HepG2 (cell line): ENCODE data around the gene JAM2. TPM values are rescaled to one million over a fixed set of nuclear protein-coding genes. Genes with fewer than 3 reads are reported as not detected.
A peak's percentile ranks its signal among the peaks of the same experiment; 100 is the strongest.

Source experiments
- AHR ChIP-seq: IDR thresholded peaks from 2 replicates; pipeline ENCODE4 v1.6.1; 2018; ENCODE audit warnings: missing genetic modification reagents, missing compliant biosample characterization
- BRCA1 ChIP-seq: sonication (generic); formaldehyde crosslinking; IDR thresholded peaks from 2 replicates; pipeline ENCODE4 v1.4.0; 2020; ENCODE audit warnings: missing genetic modification reagents
- CENPT ChIP-seq: sonication (generic); formaldehyde crosslinking; IDR thresholded peaks from 2 replicates; pipeline ENCODE4 v1.8.0; 2022; ENCODE audit warnings: low read depth, mild to moderate bottlenecking, moderate library complexity, missing genetic modification reagents
- DPF2 ChIP-seq: sonication (generic); formaldehyde crosslinking; IDR thresholded peaks from 2 replicates; pipeline ENCODE4 v1.4.0; 2020; ENCODE audit warnings: mild to moderate bottlenecking, low read depth, missing genetic modification reagents, borderline replicate concordance
- EZH2 ChIP-seq: conservative IDR thresholded peaks from 2 replicates; pipeline ENCODE4 v1.6.1; 2012; ENCODE audit warnings: mild to moderate bottlenecking, low read depth, low read length, moderate library complexity
- GABPA ChIP-seq, 2 experiments: IDR thresholded peaks; 2 replicates each; pipeline ENCODE4 v1.6.1; 2011 to 2016; ENCODE audit warnings: low read depth in 2 of 2, low read length in 1 of 2, missing biosample characterization in 1 of 2, missing genetic modification characterization in 1 of 2
- HMG20B ChIP-seq: conservative IDR thresholded peaks from 2 replicates; pipeline ENCODE4 v1.6.1; 2016; ENCODE audit warnings: missing genetic modification reagents, missing compliant biosample characterization
- HNRNPH1 ChIP-seq: fragments of 200-400 bp; formaldehyde crosslinking; optimal IDR thresholded peaks from 2 replicates; pipeline ENCODE3; 2017; ENCODE audit warnings: mild to moderate bottlenecking, low read depth, low read length
- JUNB ChIP-seq: sonication (generic); formaldehyde crosslinking; IDR thresholded peaks from 2 replicates; pipeline ENCODE4 v1.8.0; 2022; ENCODE audit warnings: missing genetic modification reagents, mild to moderate bottlenecking, borderline replicate concordance
- KDM1A ChIP-seq: IDR thresholded peaks from 2 replicates; pipeline ENCODE4 v1.6.1; 2016; ENCODE audit warnings: missing compliant biosample characterization
- MAFF ChIP-seq: IDR thresholded peaks from 2 replicates; pipeline ENCODE4 v1.6.1; 2011; ENCODE audit warnings: low read depth, low read length, improper control_type of control experiment
- MED1 ChIP-seq: sonication (generic); formaldehyde crosslinking; IDR thresholded peaks from 2 replicates; pipeline ENCODE4 v1.4.0; 2020; ENCODE audit warnings: missing genetic modification reagents
- MZF1 ChIP-seq: sonication (generic); formaldehyde crosslinking; IDR thresholded peaks from 2 replicates; pipeline ENCODE4 v1.8.1; 2023; ENCODE audit warnings: mild to moderate bottlenecking, missing genetic modification reagents, borderline replicate concordance
- PTBP1 ChIP-seq: fragments of 200-400 bp; formaldehyde crosslinking; IDR thresholded peaks from 2 replicates; pipeline ENCODE4 v1.6.1; 2018; ENCODE audit warnings: low read length, low read depth; ENCODE audit not compliant: poor library complexity, severe bottlenecking
- RBM39 ChIP-seq: fragments of 200-400 bp; formaldehyde crosslinking; IDR thresholded peaks from one replicate; pipeline ENCODE4 v1.6.1; 2018; ENCODE audit warnings: antibody characterized with exemption, mild to moderate bottlenecking, low read depth, low read length; ENCODE audit not compliant: poor library complexity, severe bottlenecking
- ZKSCAN8 ChIP-seq: IDR thresholded peaks from 2 replicates; pipeline ENCODE4 v1.6.1; 2016; ENCODE audit warnings: borderline replicate concordance, missing genetic modification reagents, missing compliant biosample characterization
- ZNF235 ChIP-seq: sonication (generic); formaldehyde crosslinking; IDR thresholded peaks from 2 replicates; pipeline ENCODE4 v1.8.1; 2023; ENCODE audit warnings: mild to moderate bottlenecking, missing genetic modification reagents, borderline replicate concordance
- ZNF446 ChIP-seq: sonication (generic); formaldehyde crosslinking; IDR thresholded peaks from 2 replicates; pipeline ENCODE4 v1.5.0; 2020; ENCODE audit warnings: mild to moderate bottlenecking, missing genetic modification reagents
- ZNF816 ChIP-seq: sonication (generic); formaldehyde crosslinking; IDR thresholded peaks from 2 replicates; pipeline ENCODE4 v1.8.0; 2022; ENCODE audit warnings: missing genetic modification reagents, mild to moderate bottlenecking, borderline replicate concordance
- ZSCAN9 ChIP-seq: IDR thresholded peaks from 2 replicates; pipeline ENCODE4 v1.6.1; 2016; ENCODE audit warnings: borderline replicate concordance
- polyA plus RNA-seq, 8 experiments: library from polyadenylated mRNA; depleted of rRNA in 3 of 8; stranded (reverse) in 7 of 8; unstranded in 1 of 8; fragments of >200 nt; fragmentation: Illumina TruSeq in 4 of 8; extraction: Trizol in 4 of 8; gene quantifications; 2 replicates each; pipeline versions ENCODE4 v1.2.1 to v1.2.3, GENCODE V29; 2011 to 2016; ENCODE audit warnings: low read depth in 4 of 8, missing spikeins in 1 of 8, mixed read lengths in 1 of 8; ENCODE audit not compliant: insufficient read depth in 1 of 8
- total RNA-seq, 5 experiments: library from RNA; depleted of rRNA; stranded (reverse); fragments of >200 nt; fragmentation: Illumina TruSeq; extraction: Trizol; gene quantifications; 2 replicates each; pipeline ENCODE4 v1.2.3, GENCODE V29; 2016; ENCODE audit warnings: low read depth in 1 of 5
- TF ChIP-seq, protein P1 (sequence below): IDR thresholded peaks from 2 replicates; pipeline ENCODE4 v1.4.0; 2020; ENCODE audit warnings: mild to moderate bottlenecking, missing genetic modification reagents
- TF ChIP-seq, protein P2 (sequence below), 2 experiments: fragments of 450-650 bp in 1 of 2; sonication (generic) in 1 of 2; formaldehyde crosslinking; IDR thresholded peaks; 2 replicates each; pipeline versions ENCODE4 v1.5.0 to v1.8.0; 2020 to 2022; ENCODE audit warnings: mild to moderate bottlenecking in 1 of 2, missing genetic modification reagents in 1 of 2

JAM2 gene
- total and polyA plus RNA-seq, 2 of the 13 experiments (the other 11 are each of a cell fraction or from before 2014, with no cell fraction given): 0.07 TPM; not detected in 1

DNA sequence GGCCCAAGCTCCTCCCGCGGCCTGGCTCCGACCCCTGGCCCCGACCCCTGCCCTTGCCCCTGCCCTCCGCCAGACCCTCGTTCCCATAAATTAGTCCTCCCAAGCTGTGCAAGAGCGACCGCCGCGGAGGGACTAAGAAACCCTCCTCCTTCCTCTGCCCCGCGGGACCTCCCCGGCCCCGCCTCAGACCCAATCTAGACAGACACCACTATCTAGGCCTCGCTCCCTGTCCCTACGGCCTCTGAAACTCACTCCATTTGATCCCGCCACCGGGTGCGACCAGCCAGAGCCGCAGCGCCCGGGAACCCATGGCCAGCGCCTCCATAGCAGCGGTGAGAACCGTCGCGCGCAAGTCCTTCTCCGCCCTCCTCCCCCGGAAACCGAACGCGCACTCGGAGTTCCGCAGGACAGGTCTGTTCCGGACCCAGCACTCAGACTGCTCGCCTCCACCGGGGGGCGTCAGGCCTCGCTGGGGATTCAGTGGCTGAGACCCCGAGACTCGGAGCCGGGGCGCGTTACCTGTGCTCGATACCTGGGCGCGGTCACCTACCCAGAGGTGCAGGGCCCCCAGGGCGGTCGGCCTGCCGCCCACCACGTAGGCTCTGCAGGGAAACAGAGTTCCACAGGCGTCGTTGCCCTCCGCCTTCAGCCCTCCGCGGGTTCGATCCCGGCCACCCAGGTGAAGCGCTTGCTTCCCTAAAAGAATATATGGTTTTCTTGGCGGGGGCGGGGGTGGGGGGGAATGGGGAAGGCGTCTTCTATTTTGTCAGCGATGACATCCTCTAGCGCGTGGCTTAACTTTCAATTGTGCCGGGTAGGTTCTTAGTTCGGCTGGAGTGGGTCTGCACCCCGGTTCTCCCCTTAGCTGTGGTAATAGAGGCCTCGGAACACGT, 31.7 kb upstream of the JAM2 start, which contains the start of gene MRPL39 (continued):
- TF ChIP-seq, protein P1, sequence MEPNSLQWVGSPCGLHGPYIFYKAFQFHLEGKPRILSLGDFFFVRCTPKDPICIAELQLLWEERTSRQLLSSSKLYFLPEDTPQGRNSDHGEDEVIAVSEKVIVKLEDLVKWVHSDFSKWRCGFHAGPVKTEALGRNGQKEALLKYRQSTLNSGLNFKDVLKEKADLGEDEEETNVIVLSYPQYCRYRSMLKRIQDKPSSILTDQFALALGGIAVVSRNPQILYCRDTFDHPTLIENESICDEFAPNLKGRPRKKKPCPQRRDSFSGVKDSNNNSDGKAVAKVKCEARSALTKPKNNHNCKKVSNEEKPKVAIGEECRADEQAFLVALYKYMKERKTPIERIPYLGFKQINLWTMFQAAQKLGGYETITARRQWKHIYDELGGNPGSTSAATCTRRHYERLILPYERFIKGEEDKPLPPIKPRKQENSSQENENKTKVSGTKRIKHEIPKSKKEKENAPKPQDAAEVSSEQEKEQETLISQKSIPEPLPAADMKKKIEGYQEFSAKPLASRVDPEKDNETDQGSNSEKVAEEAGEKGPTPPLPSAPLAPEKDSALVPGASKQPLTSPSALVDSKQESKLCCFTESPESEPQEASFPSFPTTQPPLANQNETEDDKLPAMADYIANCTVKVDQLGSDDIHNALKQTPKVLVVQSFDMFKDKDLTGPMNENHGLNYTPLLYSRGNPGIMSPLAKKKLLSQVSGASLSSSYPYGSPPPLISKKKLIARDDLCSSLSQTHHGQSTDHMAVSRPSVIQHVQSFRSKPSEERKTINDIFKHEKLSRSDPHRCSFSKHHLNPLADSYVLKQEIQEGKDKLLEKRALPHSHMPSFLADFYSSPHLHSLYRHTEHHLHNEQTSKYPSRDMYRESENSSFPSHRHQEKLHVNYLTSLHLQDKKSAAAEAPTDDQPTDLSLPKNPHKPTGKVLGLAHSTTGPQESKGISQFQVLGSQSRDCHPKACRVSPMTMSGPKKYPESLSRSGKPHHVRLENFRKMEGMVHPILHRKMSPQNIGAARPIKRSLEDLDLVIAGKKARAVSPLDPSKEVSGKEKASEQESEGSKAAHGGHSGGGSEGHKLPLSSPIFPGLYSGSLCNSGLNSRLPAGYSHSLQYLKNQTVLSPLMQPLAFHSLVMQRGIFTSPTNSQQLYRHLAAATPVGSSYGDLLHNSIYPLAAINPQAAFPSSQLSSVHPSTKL (CRISPR knock-in tag): peak; percentile 78
- TF ChIP-seq ZKSCAN8 (CRISPR knock-in tag): peak; percentile 85; the same call in 1 of the 2 replicates
- 0 out of 2 replicates have a peak, but pooled peaks have one; percentile 59 for TF ChIP-seq CENPT (CRISPR knock-in tag)
- peak; percentile 89; the same call in 1 of the 2 replicates for TF ChIP-seq ZNF235
- TF ChIP-seq, protein P2, sequence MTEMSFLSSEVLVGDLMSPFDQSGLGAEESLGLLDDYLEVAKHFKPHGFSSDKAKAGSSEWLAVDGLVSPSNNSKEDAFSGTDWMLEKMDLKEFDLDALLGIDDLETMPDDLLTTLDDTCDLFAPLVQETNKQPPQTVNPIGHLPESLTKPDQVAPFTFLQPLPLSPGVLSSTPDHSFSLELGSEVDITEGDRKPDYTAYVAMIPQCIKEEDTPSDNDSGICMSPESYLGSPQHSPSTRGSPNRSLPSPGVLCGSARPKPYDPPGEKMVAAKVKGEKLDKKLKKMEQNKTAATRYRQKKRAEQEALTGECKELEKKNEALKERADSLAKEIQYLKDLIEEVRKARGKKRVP (CRISPR knock-in tag; IDR thresholded peaks at IDR 0.05): no peak; a peak in 1 of 4 replicates
- TF ChIP-seq MED1: peak; percentile 79
- no peak for TF ChIP-seq MAFF
- TF ChIP-seq DPF2 (CRISPR knock-in tag): 0 out of 2 replicates have a peak, but pooled peaks have one; percentile 15
- peak; percentile 95 for TF ChIP-seq AHR (CRISPR knock-in tag)
- TF ChIP-seq MZF1 (CRISPR knock-in tag): peak; percentile 91
- no peak for TF ChIP-seq ZNF446 (CRISPR knock-in tag)
- peak; percentile 51 for TF ChIP-seq PTBP1
- TF ChIP-seq RBM39: peak; percentile 97
- no peak for TF ChIP-seq EZH2
- TF ChIP-seq ZSCAN9 (CRISPR knock-in tag): peak; percentile 93
- TF ChIP-seq BRCA1: no peak
- peak; percentile 86 for TF ChIP-seq GABPA (IDR thresholded peaks at IDR 0.05; ENCODE audit: low read depth, low read length)
- TF ChIP-seq GABPA (CRISPR knock-in tag; IDR thresholded peaks at IDR 0.05; ENCODE audit: low read depth): peak; percentile 92
- peak; percentile 77; the same call in 1 of the 2 replicates for TF ChIP-seq HMG20B (CRISPR knock-in tag)
- TF ChIP-seq KDM1A (CRISPR knock-in tag): peak; percentile 62; the same call in 1 of the 2 replicates
- no peak for TF ChIP-seq HNRNPH1
- no peak for TF ChIP-seq ZNF816 (CRISPR knock-in tag)
- no peak for TF ChIP-seq JUNB
